ENCODE results near the gene PLEKHG4.

GRCh38 chr16:67326472-67327309 is 47.4 kb downstream of the PLEKHG4 start, which contains the start of the genes KCTD19 and LRRC36:
- TF ChIP-seq CTCF (IDR thresholded peaks at IDR 0.05) (peak in 3 of 4 experiments; percentile 17 to 52 (median 49)), POLR2A (IDR thresholded peaks at IDR 0.05) (no peak), POLR2AphosphoS5 (IDR thresholded peaks at IDR 0.05) (no peak)
